SK-N-SH (cell line): Measurements from ENCODE around the gene STARD3. TPM values are rescaled to one million over a fixed set of nuclear protein-coding genes. Genes with fewer than 3 reads are reported as not detected.
A peak's percentile ranks its signal among the peaks of the same experiment; 100 is the strongest.

Experiments used
- CTCF ChIA-PET: fragments of 300-600, 350-600 bp; formaldehyde crosslinking; extraction: SDS; loops from one replicate; lab custom pipeline; 2021; lab: Yijun Ruan, JAX
- POLR2A ChIA-PET: fragments of 350-600 bp; sonication (Branson Sonifier 250); formaldehyde crosslinking; extraction: SDS; loops from one replicate; lab custom pipeline; 2020; ENCODE audit warnings: antibody characterized with exemption, inconsistent platforms; lab: Yijun Ruan, JAX
- DNase-seq: peaks from one replicate; pipeline ENCODE4 v3.0.0; 2012
- H2AFZ ChIP-seq: fragments of 200-600 bp; sonication (generic); 2 replicates; pipeline ENCODE4 v1.8.1; 2016; ENCODE audit warnings: antibody characterized with exemption, mild to moderate bottlenecking, low read depth
- H3F3A ChIP-seq: fragments of 200-600 bp; sonication (generic); replicated peaks from 2 replicates; pipeline ENCODE3; 2016; ENCODE audit warnings: antibody characterized with exemption, mild to moderate bottlenecking; ENCODE audit not compliant: insufficient read depth
- H3K27ac ChIP-seq, 2 experiments: fragments of 200-500 bp in 1 of 2; fragments of 200-600 bp in 1 of 2; sonication (Bioruptor generic) in 1 of 2; sonication (generic), shearing (Covaris generic) in 1 of 2; 2 replicates each; pipeline versions ENCODE4 v1.5.1 to v1.6.1; 2014 to 2016; ENCODE audit warnings: low read depth in 2 of 2, inconsistent platforms in 1 of 2, low read length in 1 of 2, mild to moderate bottlenecking in 1 of 2, mixed read lengths in 1 of 2
- H3K27me3 ChIP-seq: fragments of 200-600 bp; sonication (generic), shearing (Covaris generic); 2 replicates; pipeline ENCODE4 v1.6.1; 2016; ENCODE audit warnings: mixed run types; ENCODE audit not compliant: insufficient read depth
- H3K36me3 ChIP-seq, 2 experiments: fragments of 200-500 bp in 1 of 2; fragments of 200-600 bp in 1 of 2; sonication (Bioruptor generic) in 1 of 2; sonication (generic) in 1 of 2; replicated peaks in 1 of 2; 2 replicates each; pipeline versions ENCODE3 to v1.5.1; 2014 to 2016; ENCODE audit warnings: low read length in 1 of 2, mild to moderate bottlenecking in 1 of 2; ENCODE audit not compliant: insufficient read depth in 2 of 2, control insufficient read depth in 1 of 2
- H3K4me1 ChIP-seq, 2 experiments: fragments of 200-500 bp in 1 of 2; fragments of 200-600 bp in 1 of 2; sonication (Bioruptor generic) in 1 of 2; sonication (generic), shearing (Covaris generic) in 1 of 2; 2 replicates each; pipeline versions ENCODE4 v1.5.1 to v1.6.1; 2014 to 2016; ENCODE audit warnings: low read depth in 1 of 2, low read length in 1 of 2, mixed run types in 1 of 2; ENCODE audit not compliant: insufficient read depth in 2 of 2, control insufficient read depth in 1 of 2
- H3K4me2 ChIP-seq: fragments of 200-600 bp; sonication (generic), shearing (Covaris generic); 2 replicates; pipeline ENCODE4 v1.6.1; 2017; ENCODE audit warnings: mixed run types
- H3K4me3 ChIP-seq, 2 experiments: fragments of 200-500 bp in 1 of 2; fragments of 200-600 bp in 1 of 2; sonication (Bioruptor generic) in 1 of 2; sonication (generic), shearing (Covaris generic) in 1 of 2; 2 replicates each; pipeline versions ENCODE4 v1.5.1 to v1.8.1; 2014 to 2016; ENCODE audit warnings: low read depth in 2 of 2, inconsistent platforms in 1 of 2, low read length in 1 of 2, mild to moderate bottlenecking in 1 of 2, mixed read lengths in 1 of 2, moderate library complexity in 1 of 2
- H3K79me2 ChIP-seq: fragments of 200-600 bp; sonication (generic); 2 replicates; pipeline ENCODE4 v1.8.1; 2017; ENCODE audit warnings: mild to moderate bottlenecking; ENCODE audit not compliant: insufficient read depth
- H3K9ac ChIP-seq: fragments of 200-600 bp; sonication (generic); 2 replicates; pipeline ENCODE4 v1.6.1; 2017; ENCODE audit warnings: mixed run types
- H3K9me2 ChIP-seq: fragments of 200-600 bp; sonication (generic); 2 replicates; pipeline ENCODE4 v1.6.1; 2017; ENCODE audit warnings: mixed run types
- H3K9me3 ChIP-seq: fragments of 200-600 bp; sonication (generic); 2 replicates; pipeline ENCODE4 v1.6.1; 2017; ENCODE audit warnings: mixed run types, mild to moderate bottlenecking, moderate library complexity
- H4K20me1 ChIP-seq: fragments of 200-600 bp; sonication (generic); 2 replicates; pipeline ENCODE4 v1.6.1; 2017; ENCODE audit warnings: mild to moderate bottlenecking, mixed run types; ENCODE audit not compliant: insufficient read depth
- CHD2 ChIP-seq: fragments of 150-350 bp; IDR thresholded peaks from 2 replicates; pipeline ENCODE4 v1.6.1; 2018; ENCODE audit warnings: low read length; ENCODE audit not compliant: partially characterized antibody
- FOSL2 ChIP-seq: IDR thresholded peaks from 2 replicates; pipeline ENCODE4 v1.4.0; 2012; ENCODE audit warnings: low read depth, mild to moderate bottlenecking, moderate library complexity, borderline replicate concordance
- FOXJ3 ChIP-seq: sonication (generic); formaldehyde crosslinking; IDR thresholded peaks from 2 replicates; pipeline ENCODE4 v1.5.1; 2020; ENCODE audit warnings: mild to moderate bottlenecking, missing genetic modification reagents
- FOXM1 ChIP-seq: IDR thresholded peaks from 2 replicates; pipeline ENCODE4 v1.4.0; 2012; ENCODE audit warnings: low read depth, mild to moderate bottlenecking
- GATA2 ChIP-seq: sonication (generic); formaldehyde crosslinking; IDR thresholded peaks from 2 replicates; pipeline ENCODE4 v1.5.0; 2020; ENCODE audit warnings: mild to moderate bottlenecking, missing genetic modification reagents
- IRF3 ChIP-seq: fragments of 150-350 bp; IDR thresholded peaks from 2 replicates; pipeline ENCODE4 v1.6.1; 2016; ENCODE audit warnings: mild to moderate bottlenecking, low read depth, low read length
- NRF1 ChIP-seq: IDR thresholded peaks from 2 replicates; pipeline ENCODE4 v1.6.1; 2012; ENCODE audit warnings: low read depth, mild to moderate bottlenecking, low read length
- POLR2AphosphoS5 ChIP-seq: IDR thresholded peaks from 2 replicates; pipeline ENCODE4 v1.6.1; 2012; ENCODE audit warnings: low read depth, low read length
- REST ChIP-seq: IDR thresholded peaks from 2 replicates; pipeline ENCODE4 v1.6.1; 2012; ENCODE audit warnings: mild to moderate bottlenecking, low read depth, low read length, moderate library complexity
- RFX5 ChIP-seq: IDR thresholded peaks from 2 replicates; pipeline ENCODE4 v1.6.1; 2012; ENCODE audit warnings: mild to moderate bottlenecking, improper control_type of control experiment, low read length
- RXRA ChIP-seq: IDR thresholded peaks from 2 replicates; pipeline ENCODE4 v1.4.0; 2012; ENCODE audit warnings: low read depth, mild to moderate bottlenecking, borderline replicate concordance
- SMC3 ChIP-seq: IDR thresholded peaks from 2 replicates; pipeline ENCODE4 v1.6.1; 2012; ENCODE audit warnings: low read depth, low read length, improper control_type of control experiment
- TAF1 ChIP-seq: IDR thresholded peaks from 2 replicates; pipeline ENCODE4 v1.6.1; 2012; ENCODE audit warnings: low read depth, mild to moderate bottlenecking, low read length, moderate library complexity, borderline replicate concordance
- TEAD4 ChIP-seq: IDR thresholded peaks from 2 replicates; pipeline ENCODE4 v1.4.0; 2012; ENCODE audit warnings: mild to moderate bottlenecking, borderline replicate concordance; ENCODE audit not compliant: insufficient read depth
- USF1 ChIP-seq: IDR thresholded peaks from 2 replicates; pipeline ENCODE4 v1.4.0; 2012; ENCODE audit warnings: low read depth, borderline replicate concordance
- YY1 ChIP-seq: IDR thresholded peaks from 2 replicates; pipeline ENCODE4 v1.4.0; 2012; ENCODE audit warnings: low read depth, mild to moderate bottlenecking
- WGBS: methylation state at CpG from one replicate; pipeline ENCODE4 v1.1.6; 2017; ENCODE audit warnings: low lambda C conversion rate; 5-methylcytosine and 5-hydroxymethylcytosine counted together
- polyA plus RNA-seq, 3 experiments: library from polyadenylated mRNA; depleted of rRNA; stranded (reverse); fragments of >200 nt; gene quantifications; 2 replicates each; pipeline ENCODE4 v1.2.3, GENCODE V29; 2012

The STARD3 gene
- polyA plus RNA-seq, 1 of the 3 experiments (the other 2 are of a cell fraction): 76.8 TPM

GRCh38 chr17:39665642-39666224, 28.8 kb downstream of the STARD3 start:
- H3K4me3 ChIP-seq: no peak overlapping the region
- CTCF ChIA-PET: interaction anchor here (0.7 to 15.8 kb wide), 10 partner anchors 8 to 64 kb away, joined by 3 to 279 read pairs (median 6); partner anchors contain the start of genes MIEN1 and PPP1R1B
- no peak overlapping the region for H3K9ac ChIP-seq
- H3K9me3 ChIP-seq: no peaks in the 10 kb centered on the region
- POLR2A ChIA-PET: interaction anchor here (1.2 kb wide), 1 partner anchor 22 kb away, joined by 3 read pairs; the partner anchor contains the start of gene PGAP3
- H4K20me1 ChIP-seq: no peaks in the 10 kb centered on the region
- TF ChIP-seq IRF3 (no peak), TEAD4 (no peak), YY1 (no peak), FOXM1 (no peak), SMC3 (no peak), TAF1 (no peak), POLR2AphosphoS5 (no peak), CHD2 (no peak), REST (no peak), NRF1 (no peak), FOXJ3 (CRISPR knock-in tag) (no peak), GATA2 (no peak), RXRA (no peak), RFX5 (no peak), FOSL2 (no peak), USF1 (no peak)
- no peaks in the 10 kb centered on the region for H3K79me2 ChIP-seq
- H3K27ac ChIP-seq: no peak overlapping the region
- H3F3A ChIP-seq: no peaks in the 10 kb centered on the region
- H3K27me3 ChIP-seq: no peaks in the 10 kb centered on the region
- H3K36me3 ChIP-seq: peaks cover 0 to 14% of the 10 kb centered on the region in 2 experiments
- peaks cover 0 to 10% of the 10 kb centered on the region in 2 experiments; a peak in 1 of 4 replicates for H3K4me1 ChIP-seq
- H3K9me2 ChIP-seq: no peaks in the 10 kb centered on the region
- H2AFZ ChIP-seq: no peak overlapping the region
- WGBS: 92% methylated on average over 4 of the region's 17 CpGs
- peak; percentile 77 for DNase-seq
- no peak overlapping the region for H3K4me2 ChIP-seq
